Activated naive CD8-positive, alpha-beta T cell treated with anti-CD3 and anti-CD28 coated beads, Interleukin-2, amount 50 U/mL, for 16 hours (primary cell): Measurements from ENCODE around the gene ELOF1.
"Not testable (repeated sequence)": the region's sequence is repeated elsewhere in the genome, so short reads cannot be mapped to it uniquely, and the experiment has no call there.

Experiments
- DNase-seq: peaks from one replicate; pipeline ENCODE4 v3.0.0-alpha.2; 2020; ENCODE audit warnings: low read depth, low spot score

The ELOF1 gene

DNA sequence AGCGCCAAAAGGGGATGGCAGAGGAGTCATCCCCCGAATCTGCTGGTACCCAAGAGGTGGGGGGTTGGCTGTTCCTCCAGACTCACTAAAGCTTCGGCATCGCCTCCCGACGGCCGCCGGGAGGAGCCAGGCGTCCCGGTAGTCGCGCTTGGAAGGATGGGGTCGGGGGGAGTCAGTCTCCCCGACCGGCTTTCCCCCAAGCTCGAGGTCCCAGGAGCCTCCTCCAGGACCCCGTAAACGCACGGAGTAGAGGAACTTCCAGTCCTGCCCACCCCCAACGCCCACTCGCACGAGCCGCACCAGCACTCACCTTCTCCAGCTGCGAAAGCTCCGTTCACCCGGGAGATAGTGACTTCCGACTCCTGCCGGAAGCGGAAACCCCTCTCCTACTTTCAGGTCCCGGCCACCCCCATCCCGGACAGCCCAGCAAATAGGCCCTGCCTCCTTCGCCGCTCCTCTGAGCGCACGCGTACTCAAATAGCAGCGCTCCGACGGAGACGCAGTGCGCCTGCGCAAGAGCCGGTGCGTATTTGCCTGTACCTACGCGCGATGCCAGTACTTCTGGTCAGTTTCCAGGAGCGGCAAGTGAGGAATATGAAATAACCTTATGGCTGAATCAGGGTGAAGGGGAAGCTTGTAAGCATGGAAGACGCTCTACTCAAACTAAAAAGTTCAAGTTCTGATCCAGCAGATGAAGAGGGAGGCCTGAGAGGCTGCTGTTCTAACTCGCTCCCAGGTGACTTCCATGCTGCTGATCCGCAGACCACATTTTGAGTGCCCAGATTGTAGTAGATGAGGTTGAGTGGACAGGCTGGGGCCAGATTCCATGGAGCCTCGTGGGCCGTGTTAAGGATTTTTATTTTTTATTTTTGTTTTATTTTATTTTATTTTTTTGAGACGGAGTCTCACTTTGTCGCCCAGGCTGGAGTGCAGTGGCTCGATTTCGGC is at the start of gene ELOF1:
Gene ELOF1 (minus strand): TSS at position 350 of the 948 bp plus-strand sequence. CDS start 4,883 bp downstream, outside the sequence.
- peak; percentile 92 for DNase-seq

GRCh38 chr19:11606484-11606883 is 47.5 kb upstream of the ELOF1 start:
- no peak for DNase-seq

GRCh38 chr19:11599704-11600103 is 40.7 kb upstream of the ELOF1 start:
- DNase-seq, result not testable (repeated sequence)

- no peak for DNase-seq
These were observed 39.7 kb upstream of the ELOF1 start for GRCh38 chr19:11598746-11599145.

- no peak for DNase-seq
These were observed 39.1 kb upstream of the ELOF1 start for GRCh38 chr19:11598103-11598483.

- DNase-seq, result peak; percentile 94
These were observed 38.4 kb upstream of the ELOF1 start, which contains the start of gene ZNF627 for GRCh38 chr19:11597202-11598102. Gene ZNF627, plus strand, starts transcription at chr19:11597483. Its CDS starts 145 bp downstream, at chr19:11597628.

DNA sequence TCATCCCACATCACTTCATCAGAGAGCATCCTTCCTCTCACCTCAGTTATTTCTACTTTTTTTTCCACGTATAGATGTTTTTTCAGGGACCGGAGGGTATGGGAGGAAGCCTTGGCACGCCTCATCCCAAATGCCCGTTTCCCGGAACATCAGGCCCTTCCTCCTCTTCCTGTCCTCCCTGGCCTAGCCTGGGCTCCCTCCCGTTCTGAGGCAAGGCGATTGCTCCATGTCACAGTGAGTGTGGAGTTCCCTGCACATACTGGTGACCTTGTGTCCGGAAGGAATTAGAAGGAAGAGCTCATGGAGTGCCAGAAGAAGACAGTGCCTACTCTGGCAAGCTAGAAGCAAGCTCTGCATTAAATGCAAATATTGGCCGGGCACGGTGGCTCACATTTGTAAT is 37.1 kb upstream of the ELOF1 start:
- no peak for DNase-seq

GRCh38 chr19:11594084-11594483 is 35.1 kb upstream of the ELOF1 start:
- no peak for DNase-seq

GRCh38 chr19:11587975-11588631 is 29.1 kb upstream of the ELOF1 start:
- DNase-seq, result no peak

- peak; percentile 61 for DNase-seq
These were observed 28.4 kb upstream of the ELOF1 start for GRCh38 chr19:11587302-11587974.

DNA sequence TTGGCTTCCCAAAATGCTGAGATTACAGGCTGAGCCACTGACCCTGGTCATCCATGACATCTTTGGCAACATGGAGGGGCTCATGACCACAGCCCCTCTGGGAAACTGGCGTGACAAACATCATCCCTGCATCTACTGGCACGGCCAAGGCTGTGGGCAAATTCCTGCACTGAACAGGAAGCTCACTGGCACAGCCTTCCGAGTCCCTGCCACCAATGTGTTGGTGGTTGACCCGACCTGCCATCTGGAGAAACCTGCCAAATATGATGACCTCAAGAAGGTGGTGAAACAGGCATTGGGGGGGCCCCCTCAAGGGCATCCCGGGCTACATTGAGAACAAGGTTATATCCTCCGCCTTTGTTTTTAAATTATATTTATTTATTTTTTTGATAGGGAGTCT is 27.3 kb upstream of the ELOF1 start:
- no peak for DNase-seq

- DNase-seq, result peak; percentile 19
These were observed 22.7 kb upstream of the ELOF1 start for GRCh38 chr19:11581740-11582139.

DNA sequence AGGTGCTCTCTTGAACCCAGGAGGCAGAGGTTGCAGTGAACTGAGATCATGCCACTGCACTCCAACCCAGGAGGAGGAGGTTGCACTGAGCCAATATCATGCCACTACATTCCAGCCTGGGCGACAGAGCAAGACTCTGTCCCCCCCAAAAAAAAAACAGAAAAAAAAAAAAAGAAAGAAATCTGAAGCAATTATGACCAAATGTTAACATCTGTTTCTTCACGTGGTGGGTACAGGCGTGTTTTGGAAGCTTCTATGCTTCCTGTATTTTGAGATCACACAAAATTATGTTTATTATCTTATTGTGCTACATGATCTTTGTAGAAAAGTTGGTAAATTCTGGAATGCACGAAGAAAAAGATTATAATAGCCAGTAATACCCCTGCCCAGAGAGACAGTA is 21.1 kb upstream of the ELOF1 start:
- DNase-seq, result no peak

DNA sequence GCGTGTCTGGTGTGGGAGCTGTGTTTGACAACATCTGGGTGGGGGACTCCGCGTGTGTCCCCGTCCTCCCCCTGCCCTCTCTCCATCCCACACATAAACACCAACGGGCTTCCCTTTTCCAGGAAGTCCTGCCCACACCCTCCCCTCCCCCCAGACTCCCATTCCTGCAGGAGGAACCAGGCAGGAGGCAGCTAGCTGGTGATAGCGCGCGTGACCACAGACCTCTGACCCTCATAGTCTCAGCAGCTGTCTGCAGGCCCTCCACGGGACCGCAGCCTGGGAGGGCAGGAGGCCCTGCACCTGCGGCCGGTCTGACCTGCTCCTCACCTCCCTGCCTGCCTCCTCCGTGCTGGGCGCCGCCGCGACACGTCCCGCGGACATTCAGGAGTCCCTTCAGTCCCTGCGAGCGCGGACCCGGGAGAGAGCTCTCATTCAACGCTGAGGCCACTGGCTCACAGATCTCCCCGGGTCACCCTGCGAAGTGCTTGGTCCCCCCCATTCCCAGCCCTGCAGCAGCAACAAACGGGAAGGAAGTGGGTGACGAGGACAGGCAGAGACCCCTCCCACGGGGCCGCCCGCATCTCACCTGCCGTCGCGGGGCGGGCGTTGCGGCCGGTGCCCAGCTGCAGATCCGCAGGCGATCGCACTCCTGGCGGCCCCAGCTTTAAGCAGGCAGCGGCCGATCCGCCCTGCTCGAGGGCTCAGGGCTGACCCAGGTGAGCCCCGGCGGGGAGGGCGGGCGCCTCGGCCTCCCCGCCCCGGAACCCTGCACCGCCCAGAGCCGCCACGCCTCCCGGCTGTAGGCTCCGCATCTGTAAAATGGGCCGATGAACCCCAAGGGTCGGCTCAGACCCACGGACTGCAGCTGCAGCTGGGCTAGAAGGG is 19.5 kb upstream of the ELOF1 start:
- no peak for DNase-seq

GRCh38 chr19:11577451-11578257 is 18.6 kb upstream of the ELOF1 start, which contains the start of gene ACP5:
Gene ACP5, minus strand, starts transcription at chr19:11577645. Its CDS starts 328 bp downstream, at chr19:11577317.
- DNase-seq, result no peak

- DNase-seq, result no peak
These were observed 17.2 kb upstream of the ELOF1 start for GRCh38 chr19:11576227-11576626.

DNA sequence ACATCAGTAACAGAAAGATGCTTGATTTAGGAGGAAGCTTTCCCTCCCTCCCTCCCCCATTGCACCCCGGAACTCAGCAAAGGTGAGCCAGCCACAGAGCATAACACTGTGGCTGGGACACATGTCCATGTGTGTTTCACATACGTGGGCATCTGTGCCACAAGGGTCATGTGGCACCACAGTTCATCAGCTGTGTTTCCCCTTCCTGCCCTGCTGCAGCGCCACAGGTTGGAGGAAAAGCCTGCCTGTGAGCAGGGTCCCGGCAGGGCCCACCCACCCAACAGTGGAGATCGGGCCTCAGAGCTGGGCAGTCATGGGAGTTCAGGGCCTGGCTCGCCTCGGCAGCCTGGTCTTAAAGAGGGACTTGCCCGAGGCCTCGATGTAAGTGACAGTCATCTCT is 15.7 kb upstream of the ELOF1 start:
- no peak for DNase-seq

- not testable (repeated sequence) for DNase-seq
These were observed 14.7 kb upstream of the ELOF1 start for GRCh38 chr19:11573763-11574162.

DNA sequence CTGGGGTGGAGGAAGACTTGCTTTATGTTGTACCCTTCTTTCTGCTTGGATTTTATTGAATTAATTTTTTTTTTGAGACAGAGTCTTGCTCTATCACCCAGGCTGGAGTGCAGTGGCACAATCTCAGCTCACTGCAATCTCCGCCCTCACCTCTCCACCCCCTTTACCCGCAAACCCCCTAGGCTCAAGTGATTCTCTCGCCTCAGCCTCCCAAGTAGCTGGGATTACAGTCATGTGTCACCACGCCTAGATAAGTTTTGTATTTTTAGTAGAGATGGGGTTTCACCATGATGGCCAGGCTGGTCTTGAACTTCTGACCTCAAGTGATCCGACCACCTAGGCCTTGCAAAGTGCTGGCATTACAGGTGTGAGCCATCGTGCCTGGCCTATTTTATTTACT is 14.3 kb upstream of the ELOF1 start:
- DNase-seq, result not testable (repeated sequence)
